ENCODE measurements around the gene CBL. TPM values are rescaled to one million over a fixed set of nuclear protein-coding genes. Genes with fewer than 3 reads are reported as not detected.

Gene CBL
- total RNA-seq, 1 experiment from 2014 or later: 52.7 TPM

GRCh38 chr11:119193001-119193400, 13.1 kb upstream of the CBL start:
- TF ChIP-seq CTCF (IDR thresholded peaks at IDR 0.05; ENCODE audit: insufficient read depth in 1 of 2, low read depth in 1 of 2, low read length in 1 of 2, severe bottlenecking in 1 of 2, unreplicated experiment in 1 of 2): no peak
- Histone ChIP-seq H3K4me3 (ENCODE audit: low read depth, low read length) (no peak overlapping the region), H3K9me3 (no peaks in the 10 kb centered on the region), H3K27me3 (replicated peaks; ENCODE audit: control insufficient read depth, insufficient read depth, low read length) (no peaks in the 10 kb centered on the region), H3K36me3 (ENCODE audit: control insufficient read depth, insufficient read depth, low read length) (no peaks in the 10 kb centered on the region), H3K4me1 (peaks cover 16% of the 10 kb centered on the region)
- Mint-ChIP-seq H3K27ac (ENCODE audit: unreplicated experiment) (no peak overlapping the region), H3K4me3 (ENCODE audit: unreplicated experiment) (no peak overlapping the region), H3K9me3 (ENCODE audit: unreplicated experiment) (no peaks in the 10 kb centered on the region), H3K4me1 (ENCODE audit: low read depth, unreplicated experiment) (peaks cover 20% of the 10 kb centered on the region), H3K36me3 (ENCODE audit: insufficient read depth, unreplicated experiment) (no peaks in the 10 kb centered on the region), H3K27me3 (ENCODE audit: insufficient read depth, unreplicated experiment) (peaks cover 2% of the 10 kb centered on the region)
- CTCF ChIA-PET: no interaction called here
- no TSS peak for BruUV-seq (replicated peaks)
- POLR2A ChIA-PET: interaction anchor here (0.5 kb wide), 1 partner anchor 72 kb away, joined by 4 read pairs; the partner anchor contains the start of gene HINFP
- intact Hi-C loops (cut with micrococcal nuclease; ENCODE audit: unreplicated experiment): no loop called here
- DNase-seq: no peak

DNA sequence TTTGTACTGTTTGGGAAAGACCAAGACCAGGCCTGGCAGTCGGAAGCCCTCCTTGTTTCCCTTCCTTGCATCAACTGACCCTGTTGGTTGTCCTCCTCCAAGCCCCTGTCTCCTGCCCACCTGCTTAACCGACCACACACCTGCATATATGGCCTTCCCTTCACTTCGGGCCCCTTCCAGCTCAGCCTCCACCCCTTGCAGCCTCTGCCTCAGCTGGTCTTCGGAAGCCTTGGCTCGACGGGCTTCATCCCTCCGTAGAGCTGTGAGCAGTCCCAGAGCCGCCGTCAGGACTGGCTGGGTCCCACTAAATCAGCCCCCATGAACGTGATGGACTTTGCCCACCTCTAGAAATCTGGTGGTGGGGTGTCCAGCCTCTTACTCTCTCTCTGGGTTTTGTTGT, 12.5 kb upstream of the CBL start:
- H3K9me3 ChIP-seq: no peaks in the 10 kb centered on the region
- no peak for DNase-seq
- H3K27me3 ChIP-seq (replicated peaks; ENCODE audit: control insufficient read depth, insufficient read depth, low read length): no peaks in the 10 kb centered on the region
- POLR2A ChIA-PET: interaction anchor here (0.5 kb wide), 1 partner anchor 72 kb away, joined by 4 read pairs; the partner anchor contains the start of gene HINFP
- Mint-ChIP-seq H3K27me3 (ENCODE audit: insufficient read depth, unreplicated experiment) (peaks cover 2% of the 10 kb centered on the region), H3K4me1 (ENCODE audit: low read depth, unreplicated experiment) (peaks cover 20% of the 10 kb centered on the region), H3K27ac (ENCODE audit: unreplicated experiment) (no peak overlapping the region), H3K36me3 (ENCODE audit: insufficient read depth, unreplicated experiment) (no peaks in the 10 kb centered on the region), H3K4me3 (ENCODE audit: unreplicated experiment) (no peak overlapping the region), H3K9me3 (ENCODE audit: unreplicated experiment) (no peaks in the 10 kb centered on the region)
- intact Hi-C loops (cut with micrococcal nuclease; ENCODE audit: unreplicated experiment): no loop called here
- CTCF ChIA-PET: no interaction called here
- no peaks in the 10 kb centered on the region for H3K36me3 ChIP-seq (ENCODE audit: control insufficient read depth, insufficient read depth, low read length)
- no TSS peak for BruUV-seq (replicated peaks)
- TF ChIP-seq CTCF (IDR thresholded peaks at IDR 0.05; ENCODE audit: insufficient read depth in 1 of 2, low read depth in 1 of 2, low read length in 1 of 2, severe bottlenecking in 1 of 2, unreplicated experiment in 1 of 2): no peak
- H3K4me1 ChIP-seq: peaks cover 15% of the 10 kb centered on the region
- H3K4me3 ChIP-seq (ENCODE audit: low read depth, low read length): no peak overlapping the region

GRCh38 chr11:119194811-119195440, 11.2 kb upstream of the CBL start:
- H3K4me3 ChIP-seq (ENCODE audit: low read depth, low read length): no peak overlapping the region
- Mint-ChIP-seq H3K27me3 (ENCODE audit: insufficient read depth, unreplicated experiment) (peaks cover 2% of the 10 kb centered on the region), H3K36me3 (ENCODE audit: insufficient read depth, unreplicated experiment) (no peaks in the 10 kb centered on the region), H3K4me1 (ENCODE audit: low read depth, unreplicated experiment) (peaks cover 10% of the 10 kb centered on the region), H3K9me3 (ENCODE audit: unreplicated experiment) (no peaks in the 10 kb centered on the region), H3K27ac (ENCODE audit: unreplicated experiment) (no peak overlapping the region), H3K4me3 (ENCODE audit: unreplicated experiment) (no peak overlapping the region)
- no TSS peak for BruUV-seq (replicated peaks)
- CTCF ChIA-PET: interaction anchor here (1.0 to 3.0 kb wide), 2 partner anchors 11 to 93 kb away, joined by 3 to 28 read pairs; partner anchors contain the start of genes CBL and DPAGT1
- intact Hi-C loops (cut with micrococcal nuclease; ENCODE audit: unreplicated experiment): no loop called here
- no peaks in the 10 kb centered on the region for H3K9me3 ChIP-seq
- H3K27me3 ChIP-seq (replicated peaks; ENCODE audit: control insufficient read depth, insufficient read depth, low read length): no peaks in the 10 kb centered on the region
- peaks cover 4% of the 10 kb centered on the region; the same call in 1 of the 2 replicates for H3K4me1 ChIP-seq
- no peaks in the 10 kb centered on the region for H3K36me3 ChIP-seq (ENCODE audit: control insufficient read depth, insufficient read depth, low read length)
- DNase-seq: no peak
- TF ChIP-seq CTCF (IDR thresholded peaks at IDR 0.05; ENCODE audit: insufficient read depth in 1 of 2, low read depth in 1 of 2, low read length in 1 of 2, severe bottlenecking in 1 of 2, unreplicated experiment in 1 of 2): no peak
- POLR2A ChIA-PET: interaction anchor here (0.6 kb wide), 1 partner anchor 92 kb away, joined by 6 read pairs; no protein-coding TSS in a partner anchor
